HEK293 (cell line): ENCODE measurements around the gene LSM10.

Source experiments
- CTCF ChIA-PET: fragments of 350-600 bp; formaldehyde crosslinking; extraction: SDS; loops from one replicate; lab custom pipeline; 2021; ENCODE audit warnings: antibody characterized with exemption; lab: Yijun Ruan, JAX
- POLR2A ChIA-PET: fragments of 300-600 bp; formaldehyde crosslinking; extraction: SDS; loops from one replicate; lab custom pipeline; 2020; ENCODE audit warnings: antibody characterized with exemption, inconsistent platforms; lab: Yijun Ruan, JAX
- H3K27ac ChIP-seq: fragments of 200-500 bp; sonication (Bioruptor generic); 2 replicates; pipeline ENCODE4 v1.5.1; 2014; ENCODE audit warnings: low read depth, low read length, control low read depth, inconsistent platforms; ENCODE audit errors: extremely low read depth
- H3K36me3 ChIP-seq, 2 experiments: fragments of 200-500 bp in 1 of 2; sonication (Bioruptor generic) in 1 of 2; 1 replicate in 1 of 2; 2 replicates in 1 of 2; pipeline ENCODE4 v1.5.1; 2014 to 2017; ENCODE audit warnings: inconsistent platforms in 2 of 2, low read length in 2 of 2; ENCODE audit not compliant: control insufficient read depth in 2 of 2, insufficient read depth in 1 of 2
- H3K4me1 ChIP-seq: fragments of 200-500 bp; sonication (Bioruptor generic); 2 replicates; pipeline ENCODE4 v1.5.1; 2014; ENCODE audit warnings: mild to moderate bottlenecking, low read length, inconsistent platforms; ENCODE audit not compliant: control insufficient read depth, insufficient read depth
- H3K4me3 ChIP-seq: 2 replicates; pipeline ENCODE4 v1.5.1; 2011; ENCODE audit warnings: low read depth, mild to moderate bottlenecking, control low read depth, low read length, moderate library complexity
- H3K9me3 ChIP-seq: fragments of 200-500 bp; sonication (Bioruptor generic); 2 replicates; pipeline ENCODE4 v1.5.1; 2014; ENCODE audit warnings: low read depth, low read length, inconsistent platforms; ENCODE audit not compliant: control insufficient read depth, insufficient read depth
- EGR2 ChIP-seq: fragments of 450-650 bp; formaldehyde crosslinking; IDR thresholded peaks from 2 replicates; pipeline ENCODE4 v1.5.1; 2016; ENCODE audit warnings: low read depth, missing biosample characterization, missing genetic modification characterization
- FEZF1 ChIP-seq: fragments of 450-650 bp; formaldehyde crosslinking; IDR thresholded peaks from 2 replicates; pipeline ENCODE4 v1.5.1; 2016; ENCODE audit warnings: missing biosample characterization, missing genetic modification characterization
- GLIS1 ChIP-seq: fragments of 450-650 bp; formaldehyde crosslinking; IDR thresholded peaks from 2 replicates; pipeline ENCODE4 v1.5.1; 2016; ENCODE audit warnings: missing biosample characterization, missing genetic modification characterization
- GLIS2 ChIP-seq: fragments of 450-650 bp; formaldehyde crosslinking; IDR thresholded peaks from 2 replicates; pipeline ENCODE4 v1.5.1; 2016; ENCODE audit warnings: missing biosample characterization, missing genetic modification characterization
- OVOL3 ChIP-seq: fragments of 450-650 bp; formaldehyde crosslinking; IDR thresholded peaks from 2 replicates; pipeline ENCODE4 v1.5.1; 2016; ENCODE audit warnings: missing biosample characterization, missing genetic modification characterization
- RBAK ChIP-seq: fragments of 450-650 bp; formaldehyde crosslinking; IDR thresholded peaks from 2 replicates; pipeline ENCODE4 v1.5.1; 2016; ENCODE audit warnings: missing biosample characterization, missing genetic modification characterization
- REPIN1 ChIP-seq: fragments of 450-650 bp; formaldehyde crosslinking; IDR thresholded peaks from 2 replicates; pipeline ENCODE4 v1.5.1; 2017; ENCODE audit warnings: missing biosample characterization, missing genetic modification characterization, low read depth
- SCRT1 ChIP-seq: fragments of 450-650 bp; formaldehyde crosslinking; IDR thresholded peaks from 2 replicates; pipeline ENCODE4 v1.5.1; 2016; ENCODE audit warnings: missing biosample characterization, missing genetic modification characterization, borderline replicate concordance
- ZBTB17 ChIP-seq: fragments of 450-650 bp; formaldehyde crosslinking; IDR thresholded peaks from 2 replicates; pipeline ENCODE4 v1.5.1; 2016; ENCODE audit warnings: missing biosample characterization, missing genetic modification characterization
- ZIC2 ChIP-seq: fragments of 450-650 bp; formaldehyde crosslinking; IDR thresholded peaks from 2 replicates; pipeline ENCODE4 v1.5.1; 2016; ENCODE audit warnings: missing biosample characterization, missing genetic modification characterization
- ZNF121 ChIP-seq: fragments of 450-650 bp; formaldehyde crosslinking; IDR thresholded peaks from 2 replicates; pipeline ENCODE4 v1.5.1; 2016; ENCODE audit warnings: missing biosample characterization, missing genetic modification characterization
- ZNF16 ChIP-seq: fragments of 450-650 bp; formaldehyde crosslinking; IDR thresholded peaks from 2 replicates; pipeline ENCODE4 v1.5.1; 2016; ENCODE audit warnings: low read depth, missing biosample characterization, missing genetic modification characterization
- ZNF175 ChIP-seq: fragments of 450-650 bp; formaldehyde crosslinking; IDR thresholded peaks from 2 replicates; pipeline ENCODE4 v1.5.1; 2016; ENCODE audit warnings: missing biosample characterization, missing genetic modification characterization
- ZNF350 ChIP-seq: fragments of 450-650 bp; formaldehyde crosslinking; IDR thresholded peaks from 2 replicates; pipeline ENCODE4 v1.5.0; 2017; ENCODE audit warnings: missing biosample characterization, mild to moderate bottlenecking, missing genetic modification characterization
- ZNF354C ChIP-seq: fragments of 450-650 bp; formaldehyde crosslinking; IDR thresholded peaks from 2 replicates; pipeline ENCODE4 v1.5.1; 2016; ENCODE audit warnings: missing biosample characterization, missing genetic modification characterization, low read depth, borderline replicate concordance
- ZNF391 ChIP-seq: fragments of 450-650 bp; formaldehyde crosslinking; IDR thresholded peaks from 2 replicates; pipeline ENCODE4 v1.5.1; 2016; ENCODE audit warnings: low read depth, missing biosample characterization, missing genetic modification characterization, borderline replicate concordance
- ZNF571 ChIP-seq: fragments of 450-650 bp; formaldehyde crosslinking; IDR thresholded peaks from 2 replicates; pipeline ENCODE4 v1.5.0; 2017; ENCODE audit warnings: missing biosample characterization, missing genetic modification characterization
- ZNF654 ChIP-seq: fragments of 450-650 bp; formaldehyde crosslinking; IDR thresholded peaks from 2 replicates; pipeline ENCODE4 v1.5.1; 2016; ENCODE audit warnings: low read depth, missing biosample characterization, missing genetic modification characterization
- ZNF837 ChIP-seq: fragments of 450-650 bp; formaldehyde crosslinking; IDR thresholded peaks from 2 replicates; pipeline ENCODE4 v1.5.1; 2016; ENCODE audit warnings: missing biosample characterization, missing genetic modification characterization
- ZXDB ChIP-seq: fragments of 450-650 bp; formaldehyde crosslinking; IDR thresholded peaks from 2 replicates; pipeline ENCODE4 v1.5.1; 2016; ENCODE audit warnings: missing biosample characterization, missing genetic modification characterization
- TF ChIP-seq, protein P1 (sequence below): fragments of 450-650 bp; formaldehyde crosslinking; IDR thresholded peaks from 2 replicates; pipeline ENCODE4 v1.5.1; 2016; ENCODE audit warnings: missing biosample characterization, missing genetic modification characterization
- TF ChIP-seq, protein P2 (sequence below): fragments of 450-650 bp; formaldehyde crosslinking; IDR thresholded peaks from 2 replicates; pipeline ENCODE4 v1.5.1; 2016; ENCODE audit warnings: missing biosample characterization, missing genetic modification characterization, borderline replicate concordance

Gene LSM10

DNA sequence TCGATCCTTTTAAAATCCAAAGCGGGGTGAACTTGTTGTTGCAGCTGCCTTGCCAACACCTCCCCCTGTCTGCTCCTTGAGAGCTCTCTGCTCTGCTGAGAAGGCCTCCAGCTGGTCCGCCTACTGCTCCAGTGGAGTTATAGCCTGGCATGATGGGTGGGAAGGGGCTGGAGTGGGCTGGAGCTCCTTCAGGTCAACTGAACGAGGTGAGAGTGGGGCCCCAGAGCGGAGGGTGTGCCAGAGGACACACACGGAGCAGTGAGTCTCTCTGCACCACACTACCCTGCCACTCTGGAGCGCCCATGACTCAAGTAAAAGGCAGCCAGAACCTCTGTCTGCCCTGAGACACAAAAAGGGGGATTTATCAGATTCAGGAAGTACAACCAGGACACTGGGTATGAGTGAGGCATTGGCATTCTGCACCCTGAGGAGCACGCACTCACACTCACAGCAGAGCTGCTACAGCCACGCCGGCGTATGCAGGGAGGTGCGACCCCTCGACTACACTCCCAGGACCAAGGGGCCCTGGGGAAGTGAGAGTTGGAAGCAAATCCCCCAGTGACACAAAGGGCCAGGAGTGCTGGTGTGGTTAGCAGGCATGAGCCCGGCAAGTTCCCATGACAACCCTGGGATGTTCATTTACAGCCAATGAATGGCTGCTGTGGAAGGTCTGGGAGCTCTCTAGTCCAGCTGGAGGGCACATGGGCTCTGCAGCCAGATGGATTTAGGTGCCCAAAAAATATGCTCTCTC lies 46.3 kb downstream of the LSM10 start (continued):
- TF ChIP-seq, protein P1, sequence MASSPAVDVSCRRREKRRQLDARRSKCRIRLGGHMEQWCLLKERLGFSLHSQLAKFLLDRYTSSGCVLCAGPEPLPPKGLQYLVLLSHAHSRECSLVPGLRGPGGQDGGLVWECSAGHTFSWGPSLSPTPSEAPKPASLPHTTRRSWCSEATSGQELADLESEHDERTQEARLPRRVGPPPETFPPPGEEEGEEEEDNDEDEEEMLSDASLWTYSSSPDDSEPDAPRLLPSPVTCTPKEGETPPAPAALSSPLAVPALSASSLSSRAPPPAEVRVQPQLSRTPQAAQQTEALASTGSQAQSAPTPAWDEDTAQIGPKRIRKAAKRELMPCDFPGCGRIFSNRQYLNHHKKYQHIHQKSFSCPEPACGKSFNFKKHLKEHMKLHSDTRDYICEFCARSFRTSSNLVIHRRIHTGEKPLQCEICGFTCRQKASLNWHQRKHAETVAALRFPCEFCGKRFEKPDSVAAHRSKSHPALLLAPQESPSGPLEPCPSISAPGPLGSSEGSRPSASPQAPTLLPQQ (tag by site-specific recombination), result no peak
- no peak for TF ChIP-seq ZNF391 (tag by site-specific recombination)
- no peak for TF ChIP-seq ZNF175 (tag by site-specific recombination)
- TF ChIP-seq EGR2 (tag by site-specific recombination), result peak; percentile 82
- peak; percentile 76 for TF ChIP-seq FEZF1 (tag by site-specific recombination)
- TF ChIP-seq ZBTB17 (tag by site-specific recombination), result no peak
- no peak for TF ChIP-seq ZNF121
- TF ChIP-seq ZNF354C (tag by site-specific recombination), result no peak
- TF ChIP-seq SCRT1, result no peak
- TF ChIP-seq ZNF571 (tag by site-specific recombination), result no peak
- TF ChIP-seq, all 188 proteins: peak for 3

DNA sequence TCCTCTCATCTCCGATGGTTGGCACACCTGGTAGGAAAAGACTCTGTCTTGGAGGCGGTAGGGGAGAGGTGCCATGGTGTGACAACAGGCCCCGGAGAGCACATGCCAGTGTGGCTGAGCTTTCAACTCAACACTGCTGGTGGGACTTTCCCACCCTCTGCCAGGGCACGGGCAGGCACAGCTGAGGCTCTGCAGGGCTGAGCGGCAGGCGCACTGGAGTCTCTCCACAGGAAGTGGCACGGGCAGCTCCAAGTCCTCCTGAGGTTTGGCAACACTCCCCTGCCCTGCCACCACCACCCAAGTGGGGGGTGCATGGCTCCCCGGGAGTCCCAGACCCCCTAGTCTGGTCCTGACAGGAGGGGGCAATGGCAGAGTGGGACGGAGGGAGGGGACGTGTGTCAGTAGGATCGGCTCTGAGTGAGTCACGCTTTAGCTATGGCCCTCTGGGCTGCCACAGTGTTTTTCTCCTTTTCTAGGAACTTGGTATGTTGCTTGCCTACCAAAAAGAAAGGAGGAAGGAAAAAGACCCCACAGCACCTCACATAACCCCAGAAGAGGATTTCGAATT lies 47.0 kb downstream of the LSM10 start:
- Histone ChIP-seq H3K27ac (no peak overlapping the region), H3K4me3 (no peak overlapping the region), H3K4me1 (no peaks in the 10 kb centered on the region), H3K9me3 (no peaks in the 10 kb centered on the region), H3K36me3 (peaks cover 0 to 93% of the 10 kb centered on the region in 2 experiments; a peak in 2 of 3 replicates)
- TF ChIP-seq ZNF350 (tag by site-specific recombination) (no peak), OVOL3 (tag by site-specific recombination) (no peak), ZNF16 (tag by site-specific recombination) (no peak), RBAK (tag by site-specific recombination) (no peak), GLIS1 (tag by site-specific recombination) (peak; percentile 96), REPIN1 (no peak), GLIS2 (tag by site-specific recombination) (peak; percentile 56), ZIC2 (tag by site-specific recombination) (peak; percentile 92), ZNF654 (no peak), ZNF837 (tag by site-specific recombination) (no peak), ZXDB (tag by site-specific recombination) (no peak)
- TF ChIP-seq, protein P2, sequence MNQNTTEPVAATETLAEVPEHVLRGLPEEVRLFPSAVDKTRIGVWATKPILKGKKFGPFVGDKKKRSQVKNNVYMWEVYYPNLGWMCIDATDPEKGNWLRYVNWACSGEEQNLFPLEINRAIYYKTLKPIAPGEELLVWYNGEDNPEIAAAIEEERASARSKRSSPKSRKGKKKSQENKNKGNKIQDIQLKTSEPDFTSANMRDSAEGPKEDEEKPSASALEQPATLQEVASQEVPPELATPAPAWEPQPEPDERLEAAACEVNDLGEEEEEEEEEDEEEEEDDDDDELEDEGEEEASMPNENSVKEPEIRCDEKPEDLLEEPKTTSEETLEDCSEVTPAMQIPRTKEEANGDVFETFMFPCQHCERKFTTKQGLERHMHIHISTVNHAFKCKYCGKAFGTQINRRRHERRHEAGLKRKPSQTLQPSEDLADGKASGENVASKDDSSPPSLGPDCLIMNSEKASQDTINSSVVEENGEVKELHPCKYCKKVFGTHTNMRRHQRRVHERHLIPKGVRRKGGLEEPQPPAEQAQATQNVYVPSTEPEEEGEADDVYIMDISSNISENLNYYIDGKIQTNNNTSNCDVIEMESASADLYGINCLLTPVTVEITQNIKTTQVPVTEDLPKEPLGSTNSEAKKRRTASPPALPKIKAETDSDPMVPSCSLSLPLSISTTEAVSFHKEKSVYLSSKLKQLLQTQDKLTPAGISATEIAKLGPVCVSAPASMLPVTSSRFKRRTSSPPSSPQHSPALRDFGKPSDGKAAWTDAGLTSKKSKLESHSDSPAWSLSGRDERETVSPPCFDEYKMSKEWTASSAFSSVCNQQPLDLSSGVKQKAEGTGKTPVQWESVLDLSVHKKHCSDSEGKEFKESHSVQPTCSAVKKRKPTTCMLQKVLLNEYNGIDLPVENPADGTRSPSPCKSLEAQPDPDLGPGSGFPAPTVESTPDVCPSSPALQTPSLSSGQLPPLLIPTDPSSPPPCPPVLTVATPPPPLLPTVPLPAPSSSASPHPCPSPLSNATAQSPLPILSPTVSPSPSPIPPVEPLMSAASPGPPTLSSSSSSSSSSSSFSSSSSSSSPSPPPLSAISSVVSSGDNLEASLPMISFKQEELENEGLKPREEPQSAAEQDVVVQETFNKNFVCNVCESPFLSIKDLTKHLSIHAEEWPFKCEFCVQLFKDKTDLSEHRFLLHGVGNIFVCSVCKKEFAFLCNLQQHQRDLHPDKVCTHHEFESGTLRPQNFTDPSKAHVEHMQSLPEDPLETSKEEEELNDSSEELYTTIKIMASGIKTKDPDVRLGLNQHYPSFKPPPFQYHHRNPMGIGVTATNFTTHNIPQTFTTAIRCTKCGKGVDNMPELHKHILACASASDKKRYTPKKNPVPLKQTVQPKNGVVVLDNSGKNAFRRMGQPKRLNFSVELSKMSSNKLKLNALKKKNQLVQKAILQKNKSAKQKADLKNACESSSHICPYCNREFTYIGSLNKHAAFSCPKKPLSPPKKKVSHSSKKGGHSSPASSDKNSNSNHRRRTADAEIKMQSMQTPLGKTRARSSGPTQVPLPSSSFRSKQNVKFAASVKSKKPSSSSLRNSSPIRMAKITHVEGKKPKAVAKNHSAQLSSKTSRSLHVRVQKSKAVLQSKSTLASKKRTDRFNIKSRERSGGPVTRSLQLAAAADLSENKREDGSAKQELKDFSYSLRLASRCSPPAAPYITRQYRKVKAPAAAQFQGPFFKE, result no peak
- ChIA-PET POLR2A (no interaction called here), CTCF (interaction anchor here (0.6 to 1.0 kb wide), 4 partner anchors 13 to 238 kb away, joined by 3 to 4 read pairs (median 4); no protein-coding TSS in a partner anchor)
